HepG2 (cell line): ENCODE results near the gene PNKP. TPM values are rescaled to one million over a fixed set of nuclear protein-coding genes. Genes with fewer than 3 reads are reported as not detected.
A peak's percentile ranks its signal among the peaks of the same experiment; 100 is the strongest.

Source experiments
- ATAC-seq: fragments of 200-7000 bp; cut with Tn5 transposase; 3 replicates; pipeline ENCODE4 v1.9.1; 2020; ENCODE audit warnings: mild to moderate bottlenecking, moderate library complexity
- Bru-seq: library from RNA; stranded (reverse); fragments of 400-500 nt; gene quantifications from one replicate; lab custom pipeline; 2021; lab: Mats Ljungman, UMichigan
- BruChase-seq, 2 experiments: library from RNA; stranded (reverse); fragments of 400-500 nt; gene quantifications; one replicate each; lab custom pipeline; 2021; lab: Mats Ljungman, UMichigan
- BruUV-seq: library from RNA; stranded (reverse); fragments of 400-500 nt; replicated peaks from 2 replicates; lab custom pipeline; 2021; lab: Mats Ljungman, UMichigan
- CTCF ChIA-PET: fragments of 300-600 bp; formaldehyde crosslinking; extraction: SDS; loops from one replicate; lab custom pipeline; 2021; ENCODE audit warnings: low total read pairs, inconsistent platforms, low intra/inter-chr PET ratio; lab: Yijun Ruan, JAX
- POLR2A ChIA-PET: fragments of 350-600 bp; sonication (Branson Sonifier 250); formaldehyde crosslinking; loops from one replicate; lab custom pipeline; 2020; ENCODE audit warnings: antibody characterized with exemption, inconsistent platforms; lab: Yijun Ruan, JAX
- DNase-seq: peaks from one replicate; pipeline ENCODE4 v3.0.0-alpha.2; 2015; ENCODE audit warnings: low spot score
- FAIRE-seq: peaks from 3 replicates; lab custom pipeline; 2011; peaks lifted over from hg19 to GRCh38; lab: Jason Lieb, UNC
- H2AFZ ChIP-seq: one replicate; pipeline ENCODE4 v1.6.1; 2011; ENCODE audit warnings: low read length, inconsistent platforms
- H3K27ac ChIP-seq: fragments of 300-600 bp; 3 replicates; pipeline ENCODE4 v1.8.0; 2011; ENCODE audit warnings: mixed run types, mild to moderate bottlenecking, mixed read lengths, low read length, inconsistent platforms; ENCODE audit not compliant: insufficient read depth; ENCODE audit errors: extremely low read length
- H3K27me3 ChIP-seq, 2 experiments: fragments of 200-600 bp in 1 of 2; 2 replicates in 1 of 2; 3 replicates in 1 of 2; pipeline versions ENCODE4 v1.6.0 to v1.8.0; 2011; ENCODE audit warnings: low read length in 2 of 2, mild to moderate bottlenecking in 2 of 2, moderate library complexity in 2 of 2, inconsistent platforms in 1 of 2; ENCODE audit not compliant: insufficient read depth in 2 of 2, control insufficient read depth in 1 of 2
- H3K36me3 ChIP-seq, 2 experiments: fragments of 200-600 bp in 1 of 2; replicated peaks in 1 of 2; 2 replicates in 1 of 2; 3 replicates in 1 of 2; pipeline versions ENCODE4 v1.5.1 to v1.8.0; 2011; ENCODE audit warnings: low read length in 2 of 2, inconsistent platforms in 1 of 2; ENCODE audit not compliant: insufficient read depth in 2 of 2, control insufficient read depth in 1 of 2
- H3K4me1 ChIP-seq: 2 replicates; pipeline ENCODE4 v1.5.1; 2012; ENCODE audit warnings: low read length, inconsistent platforms; ENCODE audit not compliant: insufficient read depth
- H3K4me2 ChIP-seq: 2 replicates; pipeline ENCODE4 v1.6.0; 2011; ENCODE audit warnings: low read depth, low read length, inconsistent platforms
- H3K4me3 ChIP-seq, 3 experiments: fragments of 200-600 bp in 1 of 3; sonication (generic), shearing (Covaris generic) in 1 of 3; replicated peaks in 1 of 3; 2 replicates each; pipeline ENCODE4 v1.5.1; 2011 to 2016; ENCODE audit warnings: low read length in 3 of 3, inconsistent platforms in 2 of 3, low read depth in 2 of 3, mild to moderate bottlenecking in 2 of 3, control low read depth in 1 of 3, mixed read lengths in 1 of 3; ENCODE audit not compliant: insufficient read depth in 1 of 3
- H3K79me2 ChIP-seq: one replicate; pipeline ENCODE4 v1.6.1; 2011; ENCODE audit warnings: low read length, inconsistent platforms; ENCODE audit not compliant: insufficient read depth
- H3K9ac ChIP-seq: 2 replicates; pipeline ENCODE4 v1.6.0; 2011; ENCODE audit warnings: mild to moderate bottlenecking, low read depth, low read length, inconsistent platforms; ENCODE audit not compliant: insufficient read depth
- H3K9me3 ChIP-seq: 2 replicates; pipeline ENCODE4 v1.5.1; 2012; ENCODE audit warnings: mild to moderate bottlenecking, low read length
- H4K20me1 ChIP-seq: 2 replicates; pipeline ENCODE4 v1.6.0; 2011; ENCODE audit warnings: inconsistent platforms, mild to moderate bottlenecking, low read length, moderate library complexity; ENCODE audit not compliant: insufficient read depth
- ERF ChIP-seq: IDR thresholded peaks from 2 replicates; pipeline ENCODE4 v1.6.1; 2018; ENCODE audit warnings: missing biosample characterization, missing genetic modification reagents
- HDAC2 ChIP-seq: sonication (generic); formaldehyde crosslinking; IDR thresholded peaks from 2 replicates; pipeline ENCODE4 v1.4.0; 2020; ENCODE audit warnings: missing genetic modification reagents
- MBD4 ChIP-seq: IDR thresholded peaks from 2 replicates; pipeline ENCODE4 v1.6.1; 2012; ENCODE audit warnings: low read length, inconsistent platforms, borderline replicate concordance
- MYC ChIP-seq: sonication (generic); formaldehyde crosslinking; IDR thresholded peaks from 2 replicates; pipeline ENCODE4 v1.9.0; 2021; ENCODE audit warnings: missing genetic modification reagents, borderline replicate concordance
- RXRB ChIP-seq: IDR thresholded peaks from 2 replicates; pipeline ENCODE4 v1.6.1; 2016; ENCODE audit warnings: borderline replicate concordance, missing genetic modification reagents, missing compliant biosample characterization
- SRY ChIP-seq: sonication (generic); formaldehyde crosslinking; IDR thresholded peaks from 2 replicates; pipeline ENCODE4 v1.8.0; 2022; ENCODE audit warnings: mild to moderate bottlenecking, missing genetic modification reagents
- TEAD2 ChIP-seq: sonication (generic); formaldehyde crosslinking; IDR thresholded peaks from 2 replicates; pipeline ENCODE4 v1.9.0; 2021; ENCODE audit warnings: missing genetic modification reagents
- ZNF12 ChIP-seq: sonication (generic); formaldehyde crosslinking; IDR thresholded peaks from 2 replicates; pipeline ENCODE4 v1.5.0; 2020; ENCODE audit warnings: missing genetic modification reagents
- ZNF446 ChIP-seq: sonication (generic); formaldehyde crosslinking; IDR thresholded peaks from 2 replicates; pipeline ENCODE4 v1.5.0; 2020; ENCODE audit warnings: mild to moderate bottlenecking, missing genetic modification reagents
- ZNF484 ChIP-seq: sonication (generic); formaldehyde crosslinking; IDR thresholded peaks from 2 replicates; pipeline ENCODE4 v1.5.1; 2020; ENCODE audit warnings: mild to moderate bottlenecking, low read depth, missing genetic modification reagents, borderline replicate concordance
- ZNF629 ChIP-seq: sonication (generic); formaldehyde crosslinking; conservative IDR thresholded peaks from 2 replicates; pipeline ENCODE4 v1.5.0; 2020; ENCODE audit warnings: missing genetic modification reagents
- WGBS: methylation state at CpG from one replicate; pipeline ENCODE4 v1.1.6; 2017; ENCODE audit warnings: low lambda C conversion rate; 5-methylcytosine and 5-hydroxymethylcytosine counted together
- in situ Hi-C: cut with HindIII; loops from 2 replicates; pipeline ENCODE4 v1.10.0; 2017; ENCODE audit warnings: low pct_unique_long_range_greater_than_20kb; ENCODE audit not compliant: extremely low pct_ligation_motif_present
- intact Hi-C: fragments of 100-400 bp; cut with micrococcal nuclease; formaldehyde crosslinking; loops from one replicate; pipeline ENCODE4 v1.10.0; 2022; ENCODE audit not compliant: unreplicated experiment
- long read RNA-seq, 2 experiments: library from RNA in 1 of 2; library from polyadenylated mRNA in 1 of 2; stranded (forward) in 1 of 2; unstranded in 1 of 2; transcript quantifications; one replicate each; pipeline ENCODE4 v2.0.0, GENCODE V29; 2019 to 2022
- polyA minus RNA-seq, 3 experiments: library from RNA; depleted of rRNA, polyadenylated mRNA; stranded (reverse); fragments of >200 nt; gene quantifications; 2 replicates each; pipeline ENCODE4 v1.2.3, GENCODE V29; 2011; ENCODE audit warnings: low replicate concordance in 1 of 3
- polyA plus RNA-seq, 8 experiments: library from polyadenylated mRNA; depleted of rRNA in 3 of 8; stranded (reverse) in 7 of 8; unstranded in 1 of 8; fragments of >200 nt; fragmentation: Illumina TruSeq in 4 of 8; extraction: Trizol in 4 of 8; gene quantifications; 2 replicates each; pipeline versions ENCODE4 v1.2.1 to v1.2.3, GENCODE V29; 2011 to 2016; ENCODE audit warnings: low read depth in 4 of 8, missing spikeins in 1 of 8, mixed read lengths in 1 of 8; ENCODE audit not compliant: insufficient read depth in 1 of 8
- total RNA-seq, 5 experiments: library from RNA; depleted of rRNA; stranded (reverse); fragments of >200 nt; fragmentation: Illumina TruSeq; extraction: Trizol; gene quantifications; 2 replicates each; pipeline ENCODE4 v1.2.3, GENCODE V29; 2016; ENCODE audit warnings: low read depth in 1 of 5
- TF ChIP-seq, protein P1 (sequence below): sonication (generic); formaldehyde crosslinking; IDR thresholded peaks from 2 replicates; pipeline ENCODE4 v1.4.0; 2020; ENCODE audit warnings: missing genetic modification reagents
- TF ChIP-seq, protein P2 (sequence below): sonication (generic); formaldehyde crosslinking; conservative IDR thresholded peaks from 2 replicates; pipeline ENCODE4 v1.4.0; 2020; ENCODE audit warnings: mild to moderate bottlenecking, missing genetic modification reagents, moderate library complexity

PNKP gene
- total RNA-seq (2016; rRNA removed; fragmentation: Illumina TruSeq; extraction: Trizol): 12.5 and 27.1 TPM in 2 replicates
- total RNA-seq (2016; cell fraction: cytosol; rRNA removed; fragmentation: Illumina TruSeq; extraction: Trizol; ENCODE audit: low read depth): 15.1 and 16.6 TPM in 2 replicates
- 14.0 and 23.3 TPM in 2 replicates for total RNA-seq (2016; cell fraction: insoluble cytoplasmic fraction; rRNA removed; fragmentation: Illumina TruSeq; extraction: Trizol)
- 10.4 and 12.6 TPM in 2 replicates for total RNA-seq (2016; cell fraction: membrane; rRNA removed; fragmentation: Illumina TruSeq; extraction: Trizol)
- total RNA-seq (2016; cell fraction: nucleus; rRNA removed; fragmentation: Illumina TruSeq; extraction: Trizol): 22.5 and 24.4 TPM in 2 replicates
- polyA plus RNA-seq (2011; rRNA removed): 12.7 and 17.0 TPM in 2 replicates
- 6.9 and 10.2 TPM in 2 replicates for polyA plus RNA-seq (2011; cell fraction: cytosol; rRNA removed)
- polyA plus RNA-seq (2011; cell fraction: nucleus; rRNA removed): 96.1 and 104 TPM in 2 replicates
- 14.4 and 18.2 TPM in 2 replicates for polyA plus RNA-seq (2012)
- 6.4 and 8.2 TPM in 2 replicates for polyA plus RNA-seq (2016; cell fraction: cytosol; fragmentation: Illumina TruSeq; extraction: Trizol; ENCODE audit: low read depth)
- 11.5 and 13.4 TPM in 2 replicates for polyA plus RNA-seq (2016; cell fraction: insoluble cytoplasmic fraction; fragmentation: Illumina TruSeq; extraction: Trizol; ENCODE audit: low read depth)
- 11.3 and 40.2 TPM in 2 replicates for polyA plus RNA-seq (2016; cell fraction: membrane; fragmentation: Illumina TruSeq; extraction: Trizol; ENCODE audit: low read depth)
- polyA plus RNA-seq (2016; cell fraction: nucleus; fragmentation: Illumina TruSeq; extraction: Trizol; ENCODE audit: insufficient read depth, low read depth): 87.3 and 98.8 TPM in 2 replicates
- polyA minus RNA-seq (2011; rRNA and poly(A)+ RNA removed; ENCODE audit: low replicate concordance): 16.1 and 37.1 TPM in 2 replicates
- polyA minus RNA-seq (2011; cell fraction: cytosol; rRNA and poly(A)+ RNA removed): 9.8 and 10.1 TPM in 2 replicates
- 30.5 and 40.2 TPM in 2 replicates for polyA minus RNA-seq (2011; cell fraction: nucleus; rRNA and poly(A)+ RNA removed)
- Bru-seq, nascent RNA: percentile 68 among the genes with signal in this experiment
- percentile 80 among the genes with signal in this experiment for BruChase-seq, experiment 1, labeled RNA remaining after a 6-hour chase
- percentile 68 among the genes with signal in this experiment for BruChase-seq, experiment 2, labeled RNA remaining after a 2-hour chase
- long read RNA-seq, experiment 1, transcript PNKP-201 (17 exons, 2,041 nt): major isoform, 11 of 18 reads
- long read RNA-seq, experiment 1, partial matches to known transcripts: 1 of 18 reads
- long read RNA-seq, experiment 1, other reads (novel, unspliced or antisense): 3 of 18 reads
- long read RNA-seq, experiment 2, transcript PNKP-201 (17 exons, 2,041 nt): major isoform, 13 of 36 reads
- long read RNA-seq, experiment 2, transcript PNKP-207 (16 exons, 1,665 nt): minor isoform, 8 of 36 reads
- long read RNA-seq, experiment 2, partial matches to known transcripts: 8 of 36 reads
- long read RNA-seq, experiment 2, other reads (novel, unspliced or antisense): 6 of 36 reads

DNA sequence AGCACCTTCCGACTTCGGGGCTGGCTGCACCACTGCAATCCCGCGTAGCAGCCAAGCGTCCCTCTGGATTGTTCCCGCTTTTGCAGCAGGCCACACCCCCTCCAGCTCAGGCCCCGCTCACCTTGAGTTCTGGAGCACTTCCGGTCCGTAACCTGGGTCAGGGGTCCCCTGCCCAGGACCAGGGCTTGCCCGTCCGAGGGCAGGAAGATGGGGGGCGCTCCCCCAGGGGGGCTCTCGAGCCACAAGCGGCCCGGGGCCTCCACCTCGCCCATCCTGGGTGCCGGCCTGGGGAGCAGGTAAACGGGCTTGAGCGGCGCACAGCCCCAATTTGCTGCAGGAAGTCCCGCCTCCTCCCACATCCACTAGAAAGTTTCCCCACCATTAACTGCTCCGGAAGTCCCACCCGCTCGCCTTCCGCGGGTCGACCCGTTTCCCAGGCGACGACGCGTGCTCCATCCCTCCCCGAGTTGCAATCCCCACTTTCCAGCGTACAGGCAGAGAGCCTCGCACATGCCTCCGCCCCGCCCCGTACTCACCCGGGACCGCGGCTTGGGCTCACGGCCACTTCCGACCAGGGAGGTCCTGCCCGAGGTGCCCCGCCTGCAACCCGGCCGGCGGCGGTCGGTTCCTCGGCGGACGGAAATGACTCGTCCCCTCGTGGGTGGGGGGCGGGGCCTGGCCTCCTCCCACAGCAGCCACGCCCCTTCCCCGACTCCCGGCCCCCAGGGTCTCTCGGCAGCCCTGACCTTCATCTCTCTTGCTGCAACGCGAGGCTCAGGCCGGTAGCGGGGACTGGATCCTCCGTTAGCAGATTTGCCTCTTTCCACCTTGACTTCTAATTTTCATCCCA lies at the start of gene PNKP:
Gene PNKP (minus strand): TSS at position 644 of the 850 bp plus-strand sequence. CDS start 372 bp downstream, at position 272.
- H3K79me2 ChIP-seq: peaks cover 16% of the 10 kb centered on the region
- H3K4me2 ChIP-seq: peak within 1 kb of the TSS; percentile 94
- H2AFZ ChIP-seq: no peak within 1 kb of the TSS
- H3K4me1 ChIP-seq: peaks cover 55% of the 10 kb centered on the region
- BruUV-seq: no TSS peak
- ATAC-seq (peak; percentile 59), FAIRE-seq (peak; percentile 79), DNase-seq (peak; percentile 88)
- under 1% methylated on average over 30 of the region's 65 CpGs for WGBS
- in situ Hi-C loops: no loop called here
- intact Hi-C loops: no loop called here
- H4K20me1 ChIP-seq: peaks cover 6% of the 10 kb centered on the region
- H3K4me3 ChIP-seq: peak within 1 kb of the TSS; percentile 84 to 94 (median 92)
- peak within 1 kb of the TSS; percentile 80 for H3K9ac ChIP-seq
- POLR2A ChIA-PET: interaction anchor here (0.8 to 2.0 kb wide), 6 partner anchors 9 to 225 kb away, joined by 3 to 21 read pairs (median 4); partner anchors contain the start of genes AKT1S1, PRMT1, PTOV1 and SCAF1
- H3K27ac ChIP-seq: peak within 1 kb of the TSS; percentile 84
- no peaks in the 10 kb centered on the region for H3K9me3 ChIP-seq
- CTCF ChIA-PET: no interaction called here
- H3K27me3 ChIP-seq: no peaks in the 10 kb centered on the region; a peak in 1 of 5 replicates
- peaks cover 10 to 20% of the 10 kb centered on the region in 2 experiments for H3K36me3 ChIP-seq
- TF ChIP-seq TEAD2 (CRISPR knock-in tag) (no peak), HDAC2 (peak; percentile 64), ZNF12 (0 out of 2 replicates have a peak, but pooled peaks have one; percentile 25), ZNF629 (CRISPR knock-in tag) (no peak), MBD4 (no peak), RXRB (CRISPR knock-in tag) (peak; percentile 10; the same call in 1 of the 2 replicates), ERF (peak; percentile 86), ZNF484 (0 out of 2 replicates have a peak, but pooled peaks have one; percentile 38), ZNF446 (CRISPR knock-in tag) (0 out of 2 replicates have a peak, but pooled peaks have one; percentile 59), SRY (peak; percentile 86; the same call in 1 of the 2 replicates), MYC (CRISPR knock-in tag) (peak; percentile 73; the same call in 1 of the 2 replicates)
- TF ChIP-seq, protein P1, sequence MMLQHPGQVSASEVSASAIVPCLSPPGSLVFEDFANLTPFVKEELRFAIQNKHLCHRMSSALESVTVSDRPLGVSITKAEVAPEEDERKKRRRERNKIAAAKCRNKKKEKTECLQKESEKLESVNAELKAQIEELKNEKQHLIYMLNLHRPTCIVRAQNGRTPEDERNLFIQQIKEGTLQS (CRISPR knock-in tag): no peak
- TF ChIP-seq, protein P2, sequence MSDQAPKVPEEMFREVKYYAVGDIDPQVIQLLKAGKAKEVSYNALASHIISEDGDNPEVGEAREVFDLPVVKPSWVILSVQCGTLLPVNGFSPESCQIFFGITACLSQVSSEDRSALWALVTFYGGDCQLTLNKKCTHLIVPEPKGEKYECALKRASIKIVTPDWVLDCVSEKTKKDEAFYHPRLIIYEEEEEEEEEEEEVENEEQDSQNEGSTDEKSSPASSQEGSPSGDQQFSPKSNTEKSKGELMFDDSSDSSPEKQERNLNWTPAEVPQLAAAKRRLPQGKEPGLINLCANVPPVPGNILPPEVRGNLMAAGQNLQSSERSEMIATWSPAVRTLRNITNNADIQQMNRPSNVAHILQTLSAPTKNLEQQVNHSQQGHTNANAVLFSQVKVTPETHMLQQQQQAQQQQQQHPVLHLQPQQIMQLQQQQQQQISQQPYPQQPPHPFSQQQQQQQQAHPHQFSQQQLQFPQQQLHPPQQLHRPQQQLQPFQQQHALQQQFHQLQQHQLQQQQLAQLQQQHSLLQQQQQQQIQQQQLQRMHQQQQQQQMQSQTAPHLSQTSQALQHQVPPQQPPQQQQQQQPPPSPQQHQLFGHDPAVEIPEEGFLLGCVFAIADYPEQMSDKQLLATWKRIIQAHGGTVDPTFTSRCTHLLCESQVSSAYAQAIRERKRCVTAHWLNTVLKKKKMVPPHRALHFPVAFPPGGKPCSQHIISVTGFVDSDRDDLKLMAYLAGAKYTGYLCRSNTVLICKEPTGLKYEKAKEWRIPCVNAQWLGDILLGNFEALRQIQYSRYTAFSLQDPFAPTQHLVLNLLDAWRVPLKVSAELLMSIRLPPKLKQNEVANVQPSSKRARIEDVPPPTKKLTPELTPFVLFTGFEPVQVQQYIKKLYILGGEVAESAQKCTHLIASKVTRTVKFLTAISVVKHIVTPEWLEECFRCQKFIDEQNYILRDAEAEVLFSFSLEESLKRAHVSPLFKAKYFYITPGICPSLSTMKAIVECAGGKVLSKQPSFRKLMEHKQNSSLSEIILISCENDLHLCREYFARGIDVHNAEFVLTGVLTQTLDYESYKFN (CRISPR knock-in tag): peak; percentile 78
